Measurements from ENCODE around the gene SLC37A3.
"Not testable (repeated sequence)": the region's sequence is repeated elsewhere in the genome, so short reads cannot be mapped to it uniquely, and the experiment has no call there.

SLC37A3 gene

GRCh38 chr7:140322759-140323158 is 75.6 kb downstream of the SLC37A3 start:
- no peak for DNase-seq (ENCODE audit: low read depth)
- TF ChIP-seq CTCF (conservative IDR thresholded peaks at IDR 0.05; ENCODE audit: low read length): no peak
- H3K4me3 ChIP-seq (ENCODE audit: low read length): no peak overlapping the region

GRCh38 chr7:140320078-140320477 is 78.3 kb downstream of the SLC37A3 start:
- DNase-seq (ENCODE audit: low read depth); H3K4me3 ChIP-seq (ENCODE audit: low read length): not testable (repeated sequence)

- no peak for DNase-seq (ENCODE audit: low read depth)
- H3K4me3 ChIP-seq (ENCODE audit: low read length): no peak overlapping the region
- TF ChIP-seq CTCF (conservative IDR thresholded peaks at IDR 0.05; ENCODE audit: low read length): no peak
Observed at GRCh38 chr7:140317999-140318398, 80.3 kb downstream of the SLC37A3 start.

GRCh38 chr7:140317597-140317996 is 80.7 kb downstream of the SLC37A3 start:
- no peak overlapping the region for H3K4me3 ChIP-seq (ENCODE audit: low read length)
- TF ChIP-seq CTCF (conservative IDR thresholded peaks at IDR 0.05; ENCODE audit: low read length): no peak
- DNase-seq (ENCODE audit: low read depth): no peak

GRCh38 chr7:140316165-140316661 is 82.1 kb downstream of the SLC37A3 start:
- no peak for TF ChIP-seq CTCF (conservative IDR thresholded peaks at IDR 0.05; ENCODE audit: low read length)
- DNase-seq (ENCODE audit: low read depth): peak; percentile 77
- H3K4me3 ChIP-seq (ENCODE audit: low read length): peak overlapping the region; percentile 45

- peak overlapping the region; percentile 45 for H3K4me3 ChIP-seq (ENCODE audit: low read length)
- no peak for DNase-seq (ENCODE audit: low read depth)
- TF ChIP-seq CTCF (conservative IDR thresholded peaks at IDR 0.05; ENCODE audit: low read length): no peak
Observed at GRCh38 chr7:140315498-140316164, 82.7 kb downstream of the SLC37A3 start.

- no peak for TF ChIP-seq CTCF (conservative IDR thresholded peaks at IDR 0.05; ENCODE audit: low read length)
- DNase-seq (ENCODE audit: low read depth): no peak
- H3K4me3 ChIP-seq (ENCODE audit: low read length): no peak overlapping the region
Observed at GRCh38 chr7:140314573-140315480, 83.5 kb downstream of the SLC37A3 start.
